ENCODE data around the gene IFI35. TPM values are rescaled to one million over a fixed set of nuclear protein-coding genes. Genes with fewer than 3 reads are reported as not detected.

The IFI35 gene
- total and polyA plus RNA-seq, 12 donors, result 7.0 to 61.6 (median 13.6) TPM

DNA sequence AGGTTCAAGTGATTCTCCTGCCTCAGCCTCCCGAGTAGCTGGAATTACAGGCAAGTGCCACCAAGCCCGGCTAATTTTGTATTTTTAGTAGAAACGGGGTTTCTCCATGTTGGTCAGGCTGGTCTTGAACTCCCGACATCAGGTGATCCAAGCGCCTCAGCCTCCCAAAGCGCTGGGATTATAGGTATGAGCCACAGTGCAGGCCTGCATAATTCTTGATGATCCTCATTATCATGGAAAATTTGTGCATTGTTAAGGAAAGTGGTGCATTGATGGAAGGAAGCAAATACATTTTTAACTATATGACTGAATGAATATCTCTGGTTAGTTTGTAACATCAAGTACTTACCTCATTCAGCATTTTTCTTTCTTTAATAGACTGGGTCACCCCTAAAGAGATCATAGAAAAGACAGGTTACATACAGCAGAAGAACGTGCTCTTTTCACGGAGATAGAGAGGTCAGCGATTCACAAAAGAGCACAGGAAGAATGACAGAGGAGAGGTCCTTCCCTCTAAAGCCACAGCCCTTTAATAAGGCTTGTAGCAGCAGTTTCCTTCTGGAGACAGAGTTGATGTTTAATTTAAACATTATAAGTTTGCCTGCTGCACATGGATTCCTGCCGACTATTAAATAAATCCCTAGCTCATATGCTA, 56.5 kb downstream of the IFI35 start:
- Histone ChIP-seq H3K4me3 (no peak overlapping the region), H3K27ac (no peak overlapping the region), H3K36me3 (peaks cover 0 to 30% (median 0%) of the 10 kb centered on the region in 9 donors), H3K9me3 (no peaks in the 10 kb centered on the region), H3K4me1 (peaks cover 0 to 2% (median 0%) of the 10 kb centered on the region in 9 donors), H3K27me3 (no peaks in the 10 kb centered on the region)
- intact Hi-C loops (cut with DNase I), result no loop called here
- WGBS, 2 donors, result 92 to 93% methylated on average over 10 of the region's 10 CpGs
- DNase-seq (no peak), ATAC-seq (no peak)
- TF ChIP-seq, protein P1, sequence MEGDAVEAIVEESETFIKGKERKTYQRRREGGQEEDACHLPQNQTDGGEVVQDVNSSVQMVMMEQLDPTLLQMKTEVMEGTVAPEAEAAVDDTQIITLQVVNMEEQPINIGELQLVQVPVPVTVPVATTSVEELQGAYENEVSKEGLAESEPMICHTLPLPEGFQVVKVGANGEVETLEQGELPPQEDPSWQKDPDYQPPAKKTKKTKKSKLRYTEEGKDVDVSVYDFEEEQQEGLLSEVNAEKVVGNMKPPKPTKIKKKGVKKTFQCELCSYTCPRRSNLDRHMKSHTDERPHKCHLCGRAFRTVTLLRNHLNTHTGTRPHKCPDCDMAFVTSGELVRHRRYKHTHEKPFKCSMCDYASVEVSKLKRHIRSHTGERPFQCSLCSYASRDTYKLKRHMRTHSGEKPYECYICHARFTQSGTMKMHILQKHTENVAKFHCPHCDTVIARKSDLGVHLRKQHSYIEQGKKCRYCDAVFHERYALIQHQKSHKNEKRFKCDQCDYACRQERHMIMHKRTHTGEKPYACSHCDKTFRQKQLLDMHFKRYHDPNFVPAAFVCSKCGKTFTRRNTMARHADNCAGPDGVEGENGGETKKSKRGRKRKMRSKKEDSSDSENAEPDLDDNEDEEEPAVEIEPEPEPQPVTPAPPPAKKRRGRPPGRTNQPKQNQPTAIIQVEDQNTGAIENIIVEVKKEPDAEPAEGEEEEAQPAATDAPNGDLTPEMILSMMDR (IDR thresholded peaks at IDR 0.05), result no peak

Other genes with a start within 250 kb of the IFI35 start
- 10 to 100 TPM; 32.1 to 54.8 (median 38.2) TPM for gene RAMP2, start 245.6 kb upstream of the IFI35 start, total RNA-seq
- gene RAMP2, start 245.6 kb upstream of the IFI35 start, polyA plus RNA-seq, result 100 to 1,000 TPM in 1 of 2 donors, 10 to 100 TPM in 1; 46.4 to 105 TPM
- 10 to 100 TPM; 33.3 to 47.4 (median 37.3) TPM for gene VPS25, start 233.3 kb upstream of the IFI35 start, total RNA-seq
- 10 to 100 TPM; 28.0 to 80.9 TPM for gene VPS25, start 233.3 kb upstream of the IFI35 start, polyA plus RNA-seq
- gene WNK4, start 226.2 kb upstream of the IFI35 start, total RNA-seq, result under 1 TPM in 1 of 10 donors, not detected in 9; 0.14 TPM
- gene WNK4, start 226.2 kb upstream of the IFI35 start, polyA plus RNA-seq, result under 1 TPM; 0.03 to 0.07 TPM
- 10 to 100 TPM; 56.1 to 85.7 (median 72.1) TPM for gene COA3, start 208.1 kb upstream of the IFI35 start, total RNA-seq
- 100 to 1,000 TPM in 1 of 2 donors, 10 to 100 TPM in 1; 91.2 to 142 TPM for gene COA3, start 208.1 kb upstream of the IFI35 start, polyA plus RNA-seq
- under 1 TPM in 3 of 10 donors, not detected in 7; 0.11 to 0.42 (median 0.39) TPM for gene CNTD1, start 207.9 kb upstream of the IFI35 start, total RNA-seq
- under 1 TPM; 0.20 to 0.29 TPM for gene CNTD1, start 207.9 kb upstream of the IFI35 start, polyA plus RNA-seq
- gene BECN1, start 182.5 kb upstream of the IFI35 start, total RNA-seq, result 10 to 100 TPM; 71.1 to 87.8 (median 78.3) TPM
- gene BECN1, start 182.5 kb upstream of the IFI35 start, polyA plus RNA-seq, result 10 to 100 TPM; 25.2 to 54.8 TPM
- 10 to 100 TPM; 52.1 to 87.4 (median 70.3) TPM for gene PSME3, start 173.4 kb upstream of the IFI35 start, total RNA-seq
- 100 to 1,000 TPM in 1 of 2 donors, 10 to 100 TPM in 1; 26.0 to 103 TPM for gene PSME3, start 173.4 kb upstream of the IFI35 start, polyA plus RNA-seq
- under 1 TPM; 0.14 to 0.72 (median 0.45) TPM for gene AOC2, start 162.2 kb upstream of the IFI35 start, total RNA-seq
- under 1 TPM; 0.51 to 0.54 TPM for gene AOC2, start 162.2 kb upstream of the IFI35 start, polyA plus RNA-seq
- 10 to 100 TPM in 5 of 10 donors, 1 to 10 TPM in 5; 4.7 to 19.0 (median 10.4) TPM for gene AOC3, start 155.6 kb upstream of the IFI35 start, total RNA-seq
- gene AOC3, start 155.6 kb upstream of the IFI35 start, polyA plus RNA-seq, result 10 to 100 TPM; 16.0 to 18.0 TPM
- not detected for gene G6PC1, start 106.0 kb upstream of the IFI35 start, total RNA-seq
- gene G6PC1, start 106.0 kb upstream of the IFI35 start, polyA plus RNA-seq, result not detected
- 10 to 100 TPM; 20.0 to 34.7 (median 28.9) TPM for gene AARSD1, start 42.3 kb upstream of the IFI35 start, total RNA-seq
- 100 to 1,000 TPM in 1 of 2 donors, 10 to 100 TPM in 1; 55.8 to 125 TPM for gene AARSD1, start 42.3 kb upstream of the IFI35 start, polyA plus RNA-seq
- 10 to 100 TPM; 35.0 to 58.8 (median 40.5) TPM for gene PTGES3L, start 26.7 kb upstream of the IFI35 start, total RNA-seq
- 10 to 100 TPM; 33.9 to 45.3 TPM for gene PTGES3L, start 26.7 kb upstream of the IFI35 start, polyA plus RNA-seq
- 10 to 100 TPM in 9 of 10 donors, 1 to 10 TPM in 1; 7.5 to 21.0 (median 11.6) TPM for gene RUNDC1, start 26.2 kb upstream of the IFI35 start, total RNA-seq
- gene RUNDC1, start 26.2 kb upstream of the IFI35 start, polyA plus RNA-seq, result 10 to 100 TPM in 1 of 2 donors, 1 to 10 TPM in 1; 5.6 to 10.2 TPM
- 100 to 1,000 TPM; 388 to 841 (median 519) TPM for gene RPL27, start 8.4 kb upstream of the IFI35 start, total RNA-seq
- 1,000 to 10,000 TPM; 1,760 to 2,790 TPM for gene RPL27, start 8.4 kb upstream of the IFI35 start, polyA plus RNA-seq
- gene VAT1, start 15.6 kb downstream of the IFI35 start, total RNA-seq, result 10 to 100 TPM; 48.5 to 99.2 (median 70.8) TPM
- gene VAT1, start 15.6 kb downstream of the IFI35 start, polyA plus RNA-seq, result 10 to 100 TPM; 54.6 to 66.5 TPM
- 1 to 10 TPM in 1 of 10 donors, under 1 TPM in 9; 0.16 to 2.3 (median 0.51) TPM for gene RND2, start 18.4 kb downstream of the IFI35 start, total RNA-seq
- under 1 TPM; 0.14 to 0.95 TPM for gene RND2, start 18.4 kb downstream of the IFI35 start, polyA plus RNA-seq
- 10 to 100 TPM in 3 of 10 donors, 1 to 10 TPM in 7; 4.1 to 12.0 (median 8.2) TPM for gene BRCA1, start 118.6 kb downstream of the IFI35 start, total RNA-seq
- 1 to 10 TPM; 2.2 to 3.1 TPM for gene BRCA1, start 118.6 kb downstream of the IFI35 start, polyA plus RNA-seq
- gene NBR1, start 164.4 kb downstream of the IFI35 start, total RNA-seq, result 100 to 1,000 TPM in 7 of 10 donors, 10 to 100 TPM in 3; 80.3 to 120 (median 107) TPM
- gene NBR1, start 164.4 kb downstream of the IFI35 start, polyA plus RNA-seq, result 10 to 100 TPM; 28.5 to 39.9 TPM
- gene TMEM106A, start 205.1 kb downstream of the IFI35 start, total RNA-seq, result 10 to 100 TPM in 1 of 10 donors, 1 to 10 TPM in 9; 1.9 to 10.4 (median 2.7) TPM
- 1 to 10 TPM; 1.1 to 3.2 TPM for gene TMEM106A, start 205.1 kb downstream of the IFI35 start, polyA plus RNA-seq
- not detected for gene CCDC200, start 221.8 kb downstream of the IFI35 start, total RNA-seq
- gene CCDC200, start 221.8 kb downstream of the IFI35 start, polyA plus RNA-seq, result not detected
- gene RNU2-1, start 227.2 kb downstream of the IFI35 start, total RNA-seq, result 1,000 to 10,000 TPM in 8 of 10 donors, 100 to 1,000 TPM in 2; 802 to 4,475 (median 3,039) TPM
- gene RNU2-1, start 227.2 kb downstream of the IFI35 start, polyA plus RNA-seq, result not detected